ENCODE data around the gene AGTPBP1. TPM values are rescaled to one million over a fixed set of nuclear protein-coding genes. Genes with fewer than 3 reads are reported as not detected.
"Not testable (repeated sequence)": the region's sequence is repeated elsewhere in the genome, so short reads cannot be mapped to it uniquely, and the experiment has no call there.

The AGTPBP1 gene
- total and polyA plus RNA-seq, 4 donors: 8.6 to 32.7 (median 18.3) TPM

DNA sequence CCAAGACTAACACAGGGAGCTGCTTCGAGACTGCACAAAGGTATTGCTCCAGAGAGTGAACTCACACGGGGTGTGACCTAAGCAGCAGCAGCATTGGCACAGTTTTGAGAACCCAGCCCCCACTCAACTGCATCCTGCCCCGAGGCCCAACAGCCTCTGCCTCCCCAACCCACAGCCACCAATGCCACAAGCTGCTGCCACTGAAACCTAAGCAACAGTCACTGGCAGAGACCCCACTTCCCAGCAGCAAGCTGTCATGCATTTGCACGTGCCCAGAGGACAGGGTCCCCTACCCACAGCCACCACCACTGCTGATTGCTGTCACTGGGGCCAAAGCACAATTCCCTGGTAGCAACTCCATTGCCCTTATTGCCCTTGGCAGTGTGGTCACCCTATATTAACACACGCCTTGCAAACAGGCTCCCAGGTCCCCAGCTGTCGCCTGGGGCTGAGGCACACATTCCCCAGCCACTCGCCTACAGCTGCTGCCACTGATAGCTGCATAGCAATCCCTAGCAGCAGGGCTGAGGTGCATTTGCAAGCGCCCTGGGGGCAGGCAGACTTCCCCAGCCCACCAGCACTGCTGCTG is 141.0 kb downstream of the AGTPBP1 start:
- no peaks in the 10 kb centered on the region for H3K27me3 ChIP-seq (ENCODE audit: control insufficient read depth in 1 of 2, insufficient read depth in 2 of 2, low read length in 1 of 2)
- no peaks in the 10 kb centered on the region for H3K36me3 ChIP-seq (ENCODE audit: control insufficient read depth in 1 of 2, insufficient read depth in 2 of 2, low read length in 1 of 2)
- ATAC-seq (ENCODE audit: low FRiP score) (no peak), DNase-seq (no peak)
- intact Hi-C loops (cut with DNase I): no loop called here
- H3K27ac ChIP-seq (ENCODE audit: low read depth in 1 of 2, low read length in 2 of 2): no peak overlapping the region
- H3K4me3 ChIP-seq (ENCODE audit: low read length in 2 of 2): no peak overlapping the region
- WGBS, 2 donors: 75 to 76% methylated on average over 8 of the region's 8 CpGs
- H3K4me1 ChIP-seq (ENCODE audit: control insufficient read depth in 1 of 2, insufficient read depth in 2 of 2, low read length in 2 of 2): no peaks in the 10 kb centered on the region
- H3K9me3 ChIP-seq (ENCODE audit: control insufficient read depth, low read length): no peaks in the 10 kb centered on the region

DNA sequence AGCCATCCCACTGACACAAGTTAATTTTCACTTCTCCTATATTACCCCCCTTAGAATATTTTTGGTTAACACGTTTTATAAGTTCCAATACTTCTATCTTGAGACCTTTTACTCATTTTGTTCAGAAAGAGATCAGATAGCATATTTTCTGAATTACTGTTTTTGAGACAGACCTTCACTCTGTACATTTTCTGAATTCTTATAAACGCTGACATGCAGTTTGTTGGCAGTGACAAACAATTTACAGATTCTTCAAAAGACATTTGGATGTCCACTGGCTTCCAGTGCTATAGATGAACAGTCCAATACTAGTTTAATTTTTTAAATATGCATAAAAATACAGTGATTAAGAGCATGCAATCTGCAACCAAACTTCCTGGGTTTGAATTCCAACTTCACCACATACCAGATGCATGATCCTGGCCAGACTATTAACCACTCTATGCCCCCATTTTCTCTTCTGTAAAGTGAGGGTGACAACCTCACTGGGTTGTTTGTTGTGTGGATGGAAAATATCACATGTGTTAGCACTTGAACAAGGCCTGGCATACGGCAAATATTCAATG is 142.1 kb downstream of the AGTPBP1 start:
- Histone ChIP-seq H3K27ac (ENCODE audit: low read depth in 1 of 2, low read length in 2 of 2) (no peak overlapping the region), H3K9me3 (ENCODE audit: control insufficient read depth, low read length) (no peaks in the 10 kb centered on the region), H3K4me1 (ENCODE audit: control insufficient read depth in 1 of 2, insufficient read depth in 2 of 2, low read length in 2 of 2) (no peaks in the 10 kb centered on the region), H3K27me3 (ENCODE audit: control insufficient read depth in 1 of 2, insufficient read depth in 2 of 2, low read length in 1 of 2) (no peaks in the 10 kb centered on the region), H3K4me3 (ENCODE audit: low read length in 2 of 2) (no peak overlapping the region), H3K36me3 (ENCODE audit: control insufficient read depth in 1 of 2, insufficient read depth in 2 of 2, low read length in 1 of 2) (no peaks in the 10 kb centered on the region)
- DNase-seq (no peak), ATAC-seq (ENCODE audit: low FRiP score) (no peak)
- intact Hi-C loops (cut with DNase I): no loop called here
- 68 to 73% methylated on average over 3 of the region's 3 CpGs for WGBS, 2 donors

GRCh38 chr9:85594316-85594715 is 147.4 kb downstream of the AGTPBP1 start:
- H3K4me1 ChIP-seq (ENCODE audit: control insufficient read depth in 1 of 2, insufficient read depth in 2 of 2, low read length in 2 of 2): no peaks in the 10 kb centered on the region
- ATAC-seq (ENCODE audit: low FRiP score): no peak
- H3K4me3 ChIP-seq (ENCODE audit: low read length in 2 of 2): no peak overlapping the region
- H3K36me3 ChIP-seq (ENCODE audit: control insufficient read depth in 1 of 2, insufficient read depth in 2 of 2, low read length in 1 of 2): no peaks in the 10 kb centered on the region
- intact Hi-C loops (cut with DNase I): no loop called here
- H3K27ac ChIP-seq (ENCODE audit: low read depth in 1 of 2, low read length in 2 of 2): no peak overlapping the region
- H3K9me3 ChIP-seq (ENCODE audit: control insufficient read depth, low read length): no peaks in the 10 kb centered on the region
- DNase-seq: no peak
- 91 to 92% methylated on average over 3 of the region's 3 CpGs for WGBS, 2 donors
- H3K27me3 ChIP-seq (ENCODE audit: control insufficient read depth in 1 of 2, insufficient read depth in 2 of 2, low read length in 1 of 2): no peaks in the 10 kb centered on the region

DNA sequence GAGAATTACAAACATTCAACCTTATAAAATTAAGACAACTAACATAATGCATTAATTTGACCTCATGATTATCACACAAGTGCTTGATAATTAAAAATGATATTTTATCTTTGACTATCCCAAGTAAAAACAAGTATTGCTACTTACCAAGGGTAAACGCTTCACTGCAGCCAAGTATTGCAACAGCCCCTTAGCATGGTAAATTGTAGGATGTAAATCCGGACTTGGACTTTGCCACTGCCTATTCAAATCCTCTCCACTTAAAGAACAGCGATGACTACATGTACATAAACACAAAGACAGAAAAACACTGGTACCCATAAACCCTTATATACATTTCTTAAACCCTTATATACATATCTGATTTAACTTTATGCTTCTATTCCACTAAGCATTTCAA is 155.1 kb downstream of the AGTPBP1 start:
- DNase-seq (no peak), ATAC-seq (ENCODE audit: low FRiP score) (no peak)
- Histone ChIP-seq H3K27me3 (ENCODE audit: control insufficient read depth in 1 of 2, insufficient read depth in 2 of 2, low read length in 1 of 2) (no peaks in the 10 kb centered on the region), H3K4me1 (ENCODE audit: control insufficient read depth in 1 of 2, insufficient read depth in 2 of 2, low read length in 2 of 2) (no peaks in the 10 kb centered on the region), H3K9me3 (ENCODE audit: control insufficient read depth, low read length) (no peaks in the 10 kb centered on the region), H3K36me3 (ENCODE audit: control insufficient read depth in 1 of 2, insufficient read depth in 2 of 2, low read length in 1 of 2) (peaks cover 0 to 3% of the 10 kb centered on the region in 2 donors), H3K4me3 (ENCODE audit: low read length in 2 of 2) (no peak overlapping the region), H3K27ac (ENCODE audit: low read depth in 1 of 2, low read length in 2 of 2) (no peak overlapping the region)
- WGBS, 2 donors: 94 to 96% methylated on average over 3 of the region's 3 CpGs
- intact Hi-C loops (cut with DNase I): no loop called here

GRCh38 chr9:85577353-85577952 is 164.3 kb downstream of the AGTPBP1 start:
- no peaks in the 10 kb centered on the region for H3K36me3 ChIP-seq (ENCODE audit: control insufficient read depth in 1 of 2, insufficient read depth in 2 of 2, low read length in 1 of 2)
- no peaks in the 10 kb centered on the region for H3K9me3 ChIP-seq (ENCODE audit: control insufficient read depth, low read length)
- DNase-seq (no peak), ATAC-seq (ENCODE audit: low FRiP score) (no peak)
- H3K4me1 ChIP-seq (ENCODE audit: control insufficient read depth in 1 of 2, insufficient read depth in 2 of 2, low read length in 2 of 2): no peaks in the 10 kb centered on the region
- no peaks in the 10 kb centered on the region for H3K27me3 ChIP-seq (ENCODE audit: control insufficient read depth in 1 of 2, insufficient read depth in 2 of 2, low read length in 1 of 2)
- no peak overlapping the region for H3K4me3 ChIP-seq (ENCODE audit: low read length in 2 of 2)
- intact Hi-C loops (cut with DNase I): no loop called here
- WGBS, 2 donors: 98 to 100% methylated on average over 1 of the region's 1 CpG
- H3K27ac ChIP-seq (ENCODE audit: low read depth in 1 of 2, low read length in 2 of 2): no peak overlapping the region

- ATAC-seq (ENCODE audit: low FRiP score): no peak
- no peaks in the 10 kb centered on the region for H3K9me3 ChIP-seq (ENCODE audit: control insufficient read depth, low read length)
These were observed 165.9 kb downstream of the AGTPBP1 start for GRCh38 chr9:85575868-85576267.

DNA sequence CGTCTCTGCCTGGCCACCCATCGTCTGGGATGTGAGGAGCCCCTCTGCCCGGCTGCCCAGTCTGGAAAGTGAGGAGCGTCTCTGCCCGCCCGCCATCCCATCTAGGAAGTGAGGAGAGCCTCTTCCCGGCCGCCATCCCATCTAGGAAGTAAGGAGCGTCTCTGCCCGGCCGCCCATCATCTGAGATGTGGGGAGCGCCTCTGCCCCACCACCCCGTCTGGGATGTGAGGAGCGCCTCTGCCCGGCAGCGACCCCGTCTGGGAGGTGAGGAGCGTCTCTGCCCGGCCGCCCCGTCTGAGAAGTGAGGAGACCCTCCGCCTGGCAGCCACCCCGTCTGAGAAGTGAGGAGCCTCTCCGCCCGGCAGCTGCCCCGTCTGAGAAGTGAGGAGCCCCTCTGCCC is 168.2 kb downstream of the AGTPBP1 start:
- 97 to 99% methylated on average over 24 to 25 of the region's 26 CpGs for WGBS, 2 donors
- not testable (repeated sequence) for ATAC-seq (ENCODE audit: low FRiP score)

More at GRCh38 chr9:85575868-85576267, 165.9 kb downstream of the AGTPBP1 start:
- H3K27ac ChIP-seq (ENCODE audit: low read depth in 1 of 2, low read length in 2 of 2): no peak overlapping the region
- intact Hi-C loops (cut with DNase I): no loop called here
- H3K4me3 ChIP-seq (ENCODE audit: low read length in 2 of 2): no peak overlapping the region
- no peaks in the 10 kb centered on the region for H3K27me3 ChIP-seq (ENCODE audit: control insufficient read depth in 1 of 2, insufficient read depth in 2 of 2, low read length in 1 of 2)
- no peaks in the 10 kb centered on the region for H3K4me1 ChIP-seq (ENCODE audit: control insufficient read depth in 1 of 2, insufficient read depth in 2 of 2, low read length in 2 of 2)
- no peaks in the 10 kb centered on the region for H3K36me3 ChIP-seq (ENCODE audit: control insufficient read depth in 1 of 2, insufficient read depth in 2 of 2, low read length in 1 of 2)
- no peak for DNase-seq

GRCh38 chr9:85572917-85573316 is 168.8 kb downstream of the AGTPBP1 start:
- H3K4me3 ChIP-seq (ENCODE audit: low read length in 2 of 2); ATAC-seq (ENCODE audit: low FRiP score); DNase-seq; H3K9me3 ChIP-seq (ENCODE audit: control insufficient read depth, low read length); H3K27ac ChIP-seq (ENCODE audit: low read depth in 1 of 2, low read length in 2 of 2); H3K27me3 ChIP-seq (ENCODE audit: control insufficient read depth in 1 of 2, insufficient read depth in 2 of 2, low read length in 1 of 2); H3K36me3 ChIP-seq (ENCODE audit: control insufficient read depth in 1 of 2, insufficient read depth in 2 of 2, low read length in 1 of 2); H3K4me1 ChIP-seq (ENCODE audit: control insufficient read depth in 1 of 2, insufficient read depth in 2 of 2, low read length in 2 of 2); intact Hi-C loops (cut with DNase I): not testable (repeated sequence)
- WGBS, 2 donors: 94 to 97% methylated on average over 9 to 11 of the region's 11 CpGs

More for the DNA sequence above, 168.2 kb downstream of the AGTPBP1 start:
- H3K36me3 ChIP-seq (ENCODE audit: control insufficient read depth in 1 of 2, insufficient read depth in 2 of 2, low read length in 1 of 2); intact Hi-C loops (cut with DNase I); H3K27me3 ChIP-seq (ENCODE audit: control insufficient read depth in 1 of 2, insufficient read depth in 2 of 2, low read length in 1 of 2); H3K9me3 ChIP-seq (ENCODE audit: control insufficient read depth, low read length); H3K4me3 ChIP-seq (ENCODE audit: low read length in 2 of 2); H3K27ac ChIP-seq (ENCODE audit: low read depth in 1 of 2, low read length in 2 of 2); H3K4me1 ChIP-seq (ENCODE audit: control insufficient read depth in 1 of 2, insufficient read depth in 2 of 2, low read length in 2 of 2): not testable (repeated sequence)
- DNase-seq: peak in 1 of 2 donors; percentile 38

DNA sequence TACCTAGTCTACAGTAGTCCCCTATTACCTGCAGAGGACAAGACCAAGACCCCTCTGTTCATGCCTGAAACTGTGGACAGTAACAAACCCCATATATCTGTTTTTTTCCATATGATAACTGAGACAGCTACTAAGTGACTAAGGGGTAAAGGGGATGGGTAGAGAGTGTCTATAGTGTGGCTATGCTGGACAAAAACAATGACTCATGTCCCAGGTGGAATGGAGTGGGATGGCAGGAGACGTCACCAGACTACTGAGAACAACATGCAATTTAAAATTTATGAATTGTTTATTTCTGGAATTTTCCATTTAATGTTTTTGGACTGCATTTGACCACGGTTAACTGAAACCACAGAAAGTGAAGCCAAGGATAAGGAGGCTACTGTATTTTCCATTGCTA is 171.8 kb downstream of the AGTPBP1 start:
- Histone ChIP-seq H3K36me3 (ENCODE audit: control insufficient read depth in 1 of 2, insufficient read depth in 2 of 2, low read length in 1 of 2) (peaks cover 0 to 2% of the 10 kb centered on the region in 2 donors), H3K9me3 (ENCODE audit: control insufficient read depth, low read length) (no peaks in the 10 kb centered on the region), H3K27ac (ENCODE audit: low read depth in 1 of 2, low read length in 2 of 2) (no peak overlapping the region), H3K4me1 (ENCODE audit: control insufficient read depth in 1 of 2, insufficient read depth in 2 of 2, low read length in 2 of 2) (no peaks in the 10 kb centered on the region), H3K4me3 (ENCODE audit: low read length in 2 of 2) (no peak overlapping the region), H3K27me3 (ENCODE audit: control insufficient read depth in 1 of 2, insufficient read depth in 2 of 2, low read length in 1 of 2) (no peaks in the 10 kb centered on the region)
- ATAC-seq (ENCODE audit: low FRiP score): no peak
- intact Hi-C loops (cut with DNase I): no loop called here
- WGBS, 2 donors: 42 to 58% methylated on average over 2 of the region's 2 CpGs
- DNase-seq: no peak
